ENCODE results near the gene C16orf92.

DNA sequence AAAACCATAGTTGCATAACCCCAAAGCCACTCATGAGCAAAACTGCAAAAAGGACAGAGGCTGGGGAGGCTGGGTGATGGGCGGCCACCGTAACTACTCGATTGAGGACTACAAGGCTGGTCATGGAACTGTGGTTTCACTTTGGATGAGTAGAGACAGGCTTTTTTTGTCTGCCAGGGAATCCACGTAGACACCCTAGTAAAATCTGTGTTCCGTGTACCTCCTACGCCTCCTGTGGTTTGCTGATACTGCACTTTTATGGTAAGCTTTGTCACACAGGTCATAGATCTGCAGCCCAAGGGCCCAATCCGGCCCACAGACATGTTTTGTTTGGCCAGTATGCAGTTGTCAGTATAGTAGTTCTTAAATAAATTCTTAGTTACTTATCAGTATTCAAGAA, 10.3 kb downstream of the C16orf92 start:
- TF ChIP-seq, protein P1, sequence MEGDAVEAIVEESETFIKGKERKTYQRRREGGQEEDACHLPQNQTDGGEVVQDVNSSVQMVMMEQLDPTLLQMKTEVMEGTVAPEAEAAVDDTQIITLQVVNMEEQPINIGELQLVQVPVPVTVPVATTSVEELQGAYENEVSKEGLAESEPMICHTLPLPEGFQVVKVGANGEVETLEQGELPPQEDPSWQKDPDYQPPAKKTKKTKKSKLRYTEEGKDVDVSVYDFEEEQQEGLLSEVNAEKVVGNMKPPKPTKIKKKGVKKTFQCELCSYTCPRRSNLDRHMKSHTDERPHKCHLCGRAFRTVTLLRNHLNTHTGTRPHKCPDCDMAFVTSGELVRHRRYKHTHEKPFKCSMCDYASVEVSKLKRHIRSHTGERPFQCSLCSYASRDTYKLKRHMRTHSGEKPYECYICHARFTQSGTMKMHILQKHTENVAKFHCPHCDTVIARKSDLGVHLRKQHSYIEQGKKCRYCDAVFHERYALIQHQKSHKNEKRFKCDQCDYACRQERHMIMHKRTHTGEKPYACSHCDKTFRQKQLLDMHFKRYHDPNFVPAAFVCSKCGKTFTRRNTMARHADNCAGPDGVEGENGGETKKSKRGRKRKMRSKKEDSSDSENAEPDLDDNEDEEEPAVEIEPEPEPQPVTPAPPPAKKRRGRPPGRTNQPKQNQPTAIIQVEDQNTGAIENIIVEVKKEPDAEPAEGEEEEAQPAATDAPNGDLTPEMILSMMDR (conservative IDR thresholded peaks at IDR 0.05; ENCODE audit: low read depth in 2 of 2): no peak
- no peak for TF ChIP-seq JUNB (IDR thresholded peaks at IDR 0.05; ENCODE audit: unreplicated experiment)
- TF ChIP-seq EZH2phosphoT487 (IDR thresholded peaks at IDR 0.05; ENCODE audit: unreplicated experiment): no peak
- no peak for TF ChIP-seq NANOG (IDR thresholded peaks at IDR 0.05; ENCODE audit: borderline replicate concordance)
